NCI-H2171 treated with DMSO at 0.1 percent for 48 hours (cell line): Measurements from ENCODE around the gene AATK.

Experiments
- DNase-seq: peaks from one replicate; lab custom pipeline; 2025; lab: John Stamatoyannopoulos, UW

The AATK gene

GRCh38 chr17:81069135-81069645, 96.8 kb downstream of the AATK start:
- DNase-seq = no peak

- DNase-seq = no peak
Observed at GRCh38 chr17:81068411-81069134, 97.4 kb downstream of the AATK start.

DNA sequence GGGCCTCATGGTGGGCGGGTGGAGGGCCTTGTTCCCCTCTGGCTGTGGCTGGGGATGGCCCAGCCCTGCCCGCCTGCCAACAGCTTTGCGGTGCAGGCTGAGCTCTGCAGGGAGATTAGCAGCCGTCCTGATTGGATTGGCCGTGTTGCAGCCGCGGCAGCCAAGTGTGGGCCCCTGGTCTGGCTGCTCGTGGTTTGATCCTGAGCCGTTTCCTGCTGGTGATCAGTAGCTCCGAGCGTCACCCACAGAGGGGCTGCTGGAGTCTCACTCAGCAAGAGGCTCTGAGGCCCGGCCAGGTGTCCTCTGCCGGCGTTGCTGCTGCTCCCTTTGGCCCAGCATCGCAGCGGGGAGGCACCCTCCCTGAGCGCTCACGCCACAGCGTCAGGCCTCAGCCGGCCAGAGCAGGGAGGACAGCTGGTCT, 98.6 kb downstream of the AATK start:
- no peak for DNase-seq
